ENCODE results near the gene ITGB5.

Gene ITGB5

GRCh38 chr3:124845406-124845805, 41.8 kb downstream of the ITGB5 start:
- DNase-seq (ENCODE audit: extremely low read depth, low read depth) = peak; percentile 55
- no peak overlapping the region for H3K4me3 ChIP-seq (replicated peaks; ENCODE audit: low read depth, low read length)
- TF ChIP-seq CTCF (IDR thresholded peaks at IDR 0.05; ENCODE audit: low read depth, low read length, missing control alignments) = no peak

GRCh38 chr3:124843506-124844177, 43.5 kb downstream of the ITGB5 start:
- no peak for TF ChIP-seq CTCF (IDR thresholded peaks at IDR 0.05; ENCODE audit: low read depth, low read length, missing control alignments)
- no peak overlapping the region for H3K4me3 ChIP-seq (replicated peaks; ENCODE audit: low read depth, low read length)
- no peak for DNase-seq (ENCODE audit: extremely low read depth, low read depth)

DNA sequence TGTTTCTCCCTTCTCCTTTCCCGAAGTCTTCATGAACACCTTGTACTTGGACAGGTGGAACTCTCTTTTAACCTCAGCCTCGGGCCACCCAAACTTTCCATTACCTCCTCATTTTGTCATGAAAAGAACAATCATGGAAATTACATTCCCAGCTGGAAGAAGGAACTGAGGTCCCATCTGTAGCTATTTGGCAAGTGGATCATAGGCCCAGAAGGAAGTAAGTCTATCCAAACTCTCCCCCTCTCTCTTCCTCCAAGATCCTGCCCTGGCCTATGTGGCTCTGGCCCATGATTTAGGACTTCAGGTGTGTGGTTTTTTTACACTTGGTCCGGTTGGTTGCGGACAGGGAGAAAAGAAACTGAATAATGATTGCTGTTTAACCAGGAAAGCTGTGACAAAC, 44.1 kb downstream of the ITGB5 start:
- DNase-seq (ENCODE audit: extremely low read depth, low read depth) = no peak
- TF ChIP-seq CTCF (IDR thresholded peaks at IDR 0.05; ENCODE audit: low read depth, low read length, missing control alignments) = no peak
- H3K4me3 ChIP-seq (replicated peaks; ENCODE audit: low read depth, low read length) = no peak overlapping the region

GRCh38 chr3:124841517-124841916, 45.6 kb downstream of the ITGB5 start:
- DNase-seq (ENCODE audit: extremely low read depth, low read depth) = no peak

DNA sequence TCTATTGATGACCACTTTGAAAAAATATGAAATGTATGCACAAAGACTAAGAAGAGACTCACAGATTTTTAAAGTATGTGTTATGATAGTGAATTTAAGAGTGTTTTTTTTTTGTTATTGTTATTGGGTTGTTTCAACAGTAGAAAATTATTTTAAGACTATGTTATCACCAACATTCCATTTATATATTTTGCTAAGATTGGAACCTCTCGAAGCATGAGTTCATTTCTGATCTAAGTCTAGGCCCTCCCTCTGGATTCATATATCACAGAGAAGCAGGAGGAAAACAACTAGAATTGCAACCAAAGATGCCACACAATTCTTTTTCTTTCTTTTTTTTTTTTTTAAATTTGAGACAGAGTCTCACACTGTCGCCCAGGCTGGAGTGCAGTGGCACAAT, 46.8 kb downstream of the ITGB5 start:
- no peak for DNase-seq (ENCODE audit: extremely low read depth, low read depth)
- no peak for TF ChIP-seq CTCF (IDR thresholded peaks at IDR 0.05; ENCODE audit: low read depth, low read length, missing control alignments)

More at GRCh38 chr3:124841517-124841916, 45.6 kb downstream of the ITGB5 start:
- H3K4me3 ChIP-seq (replicated peaks; ENCODE audit: low read depth, low read length) = no peak overlapping the region
- no peak for TF ChIP-seq CTCF (IDR thresholded peaks at IDR 0.05; ENCODE audit: low read depth, low read length, missing control alignments)

DNA sequence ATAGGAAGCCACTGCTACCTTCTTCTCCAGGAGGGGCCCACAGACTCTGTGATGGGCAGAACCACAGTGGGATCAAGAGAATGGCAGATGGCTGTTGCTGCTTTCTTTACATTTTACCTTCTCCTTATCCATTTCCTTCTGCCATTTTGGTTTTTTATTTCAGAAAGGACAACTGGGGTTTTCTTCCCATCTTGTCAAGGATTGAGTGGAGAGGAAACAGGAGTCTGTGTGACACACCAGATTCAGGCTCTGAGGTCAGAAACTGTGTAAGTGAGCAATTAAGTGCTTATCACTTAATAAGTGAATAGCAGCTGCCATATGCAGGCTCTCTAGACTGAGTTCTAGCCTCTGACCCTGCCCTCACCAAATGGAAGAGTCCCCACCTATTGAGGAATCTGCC, 47.3 kb downstream of the ITGB5 start:
- DNase-seq (ENCODE audit: extremely low read depth, low read depth) = no peak
- TF ChIP-seq CTCF (IDR thresholded peaks at IDR 0.05; ENCODE audit: low read depth, low read length, missing control alignments) = no peak
- no peak overlapping the region for H3K4me3 ChIP-seq (replicated peaks; ENCODE audit: low read depth, low read length)

More for the DNA sequence above, 46.8 kb downstream of the ITGB5 start:
- no peak overlapping the region for H3K4me3 ChIP-seq (replicated peaks; ENCODE audit: low read depth, low read length)

DNA sequence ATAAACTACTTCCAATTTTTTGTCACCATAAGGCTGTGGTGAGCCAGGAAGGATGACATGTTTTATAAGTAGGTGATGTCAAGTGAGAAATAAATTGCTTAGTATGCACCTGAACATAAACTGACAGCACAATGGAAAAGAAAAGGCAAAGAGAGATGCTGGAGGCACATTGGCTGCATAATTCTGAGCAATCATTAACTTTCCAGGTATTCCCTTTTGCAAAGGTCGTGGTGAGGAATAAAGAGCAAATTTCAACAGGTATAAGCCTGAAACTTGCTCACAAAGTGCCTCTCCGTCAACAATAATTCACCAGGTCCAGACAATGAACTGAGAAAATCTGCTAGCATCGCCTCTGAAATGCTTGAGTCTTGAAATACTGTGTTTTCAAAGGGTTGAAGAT, 48.2 kb downstream of the ITGB5 start:
- DNase-seq (ENCODE audit: extremely low read depth, low read depth) = no peak
- no peak for TF ChIP-seq CTCF (IDR thresholded peaks at IDR 0.05; ENCODE audit: low read depth, low read length, missing control alignments)
- H3K4me3 ChIP-seq (replicated peaks; ENCODE audit: low read depth, low read length) = no peak overlapping the region
